OCI-LY7 (cell line): ENCODE results near the gene IQCE. TPM values are rescaled to one million over a fixed set of nuclear protein-coding genes. Genes with fewer than 3 reads are reported as not detected.

Experiments
- BruUV-seq: library from RNA; stranded (reverse); fragments of 400-500 nt; replicated peaks from 2 replicates; lab custom pipeline; 2021; lab: Mats Ljungman, UMichigan
- CTCF ChIA-PET: fragments of 300-600 bp; sonication (Branson Sonifier 250); formaldehyde crosslinking; loops from one replicate; lab custom pipeline; 2022; ENCODE audit warnings: antibody characterized with exemption; ENCODE audit not compliant: unreplicated experiment; lab: Charles Lee
- POLR2A ChIA-PET: fragments of 300-600 bp; sonication (Branson Sonifier 250); formaldehyde crosslinking; loops from one replicate; lab custom pipeline; 2022; ENCODE audit warnings: antibody characterized with exemption; lab: Charles Lee
- DNase-seq: peaks from one replicate; pipeline ENCODE4 v3.0.0-alpha.2; 2015; ENCODE audit warnings: low spot score
- H2AFZ ChIP-seq: fragments of 200-600 bp; sonication (generic), shearing (Covaris generic); 2 replicates; pipeline ENCODE4 v1.6.1; 2014; ENCODE audit warnings: mild to moderate bottlenecking, antibody characterized with exemption, low read length, moderate library complexity
- H3K27ac ChIP-seq: fragments of 200-600 bp; sonication (generic); 2 replicates; pipeline ENCODE4 v1.5.1; 2014; ENCODE audit warnings: mixed run types, low read depth, mild to moderate bottlenecking, moderate library complexity, low read length, inconsistent platforms; ENCODE audit not compliant: poor library complexity, severe bottlenecking
- H3K36me3 ChIP-seq: fragments of 200-600 bp; sonication (generic); 2 replicates; pipeline ENCODE4 v1.6.1; 2014; ENCODE audit warnings: mild to moderate bottlenecking, antibody characterized with exemption, low read length, moderate library complexity, mixed read lengths; ENCODE audit not compliant: insufficient read depth
- H3K4me1 ChIP-seq: fragments of 200-600 bp; sonication (generic); 2 replicates; pipeline ENCODE4 v1.5.1; 2014; ENCODE audit warnings: mild to moderate bottlenecking, low read length; ENCODE audit not compliant: insufficient read depth, poor library complexity, severe bottlenecking
- H3K4me2 ChIP-seq: fragments of 200-600 bp; sonication (generic); 2 replicates; pipeline ENCODE4 v1.6.1; 2014; ENCODE audit warnings: mild to moderate bottlenecking, low read length
- H3K4me3 ChIP-seq: fragments of 200-600 bp; sonication (generic); 2 replicates; pipeline ENCODE4 v1.5.1; 2014; ENCODE audit warnings: mild to moderate bottlenecking, low read depth, low read length; ENCODE audit not compliant: poor library complexity, severe bottlenecking
- H3K79me2 ChIP-seq: fragments of 200-600 bp; sonication (generic); 2 replicates; pipeline ENCODE4 v1.6.1; 2016; ENCODE audit warnings: low read depth, mild to moderate bottlenecking, low read length, moderate library complexity, mixed read lengths; ENCODE audit not compliant: insufficient read depth
- H3K9me2 ChIP-seq: fragments of 200-600 bp; sonication (generic); 2 replicates; pipeline ENCODE4 v1.6.1; 2016; ENCODE audit warnings: mild to moderate bottlenecking, low read length, mixed read lengths; ENCODE audit not compliant: insufficient read depth
- H3K9me3 ChIP-seq: fragments of 200-600 bp; sonication (generic); 2 replicates; pipeline ENCODE4 v1.6.1; 2014; ENCODE audit warnings: mild to moderate bottlenecking, mixed run types, low read length, mixed read lengths
- H4K20me1 ChIP-seq: fragments of 200-600 bp; sonication (generic); 2 replicates; pipeline ENCODE4 v1.6.1; 2014; ENCODE audit warnings: mild to moderate bottlenecking, antibody characterized with exemption, low read length, moderate library complexity, mixed read lengths; ENCODE audit not compliant: insufficient read depth
- CTCF ChIP-seq: fragments of 200-600 bp; sonication (generic); conservative IDR thresholded peaks from 2 replicates; pipeline ENCODE4 v1.5.1; 2014; ENCODE audit warnings: mild to moderate bottlenecking, antibody characterized with exemption, low read length, moderate library complexity, mixed read lengths
- EZH2phosphoT487 ChIP-seq: fragments of 200-600 bp; sonication (generic); IDR thresholded peaks from 2 replicates; pipeline ENCODE4 v1.6.1; 2018; ENCODE audit warnings: low read depth, borderline replicate concordance, mild to moderate bottlenecking, mixed run types, antibody characterized with exemption, low read length, moderate library complexity, mixed read lengths
- intact Hi-C: fragments of 100-400 bp; cut with micrococcal nuclease; formaldehyde crosslinking; loops from one replicate; pipeline ENCODE4 v1.10.0; 2022; ENCODE audit not compliant: unreplicated experiment
- total RNA-seq, 2 experiments: library from RNA; depleted of rRNA in 1 of 2; stranded (reverse); fragments of >200 nt in 1 of 2; shearing (Covaris generic) in 1 of 2; gene quantifications; 2 replicates each; pipeline ENCODE4 v1.2.3, GENCODE V29; 2014 to 2022

IQCE gene
- total RNA-seq, 2 experiments from 2014 or later = 6.2 to 6.6 TPM

GRCh38 chr7:2573761-2574160 is 15.0 kb downstream of the IQCE start:
- Histone ChIP-seq H3K4me3 (no peak overlapping the region), H4K20me1 (no peaks in the 10 kb centered on the region), H3K9me2 (no peaks in the 10 kb centered on the region), H2AFZ (no peak overlapping the region), H3K27ac (no peak overlapping the region), H3K79me2 (no peaks in the 10 kb centered on the region), H3K9me3 (no peaks in the 10 kb centered on the region), H3K4me2 (no peak overlapping the region), H3K4me1 (no peaks in the 10 kb centered on the region), H3K36me3 (no peaks in the 10 kb centered on the region)
- POLR2A ChIA-PET = interaction anchor here (0.6 to 1.1 kb wide), 2 partner anchors 35 to 169 kb away, joined by 3 read pairs; no protein-coding TSS in a partner anchor
- DNase-seq = no peak
- intact Hi-C loops = no loop called here
- no peak for TF ChIP-seq CTCF
- no peak for TF ChIP-seq EZH2phosphoT487
- BruUV-seq = no TSS peak
- CTCF ChIA-PET = no interaction called here

GRCh38 chr7:2575046-2575732 is 16.4 kb downstream of the IQCE start:
- CTCF ChIA-PET = no interaction called here
- Histone ChIP-seq H3K4me3 (no peak overlapping the region), H3K9me3 (no peaks in the 10 kb centered on the region), H3K36me3 (no peaks in the 10 kb centered on the region), H3K4me1 (no peaks in the 10 kb centered on the region), H3K79me2 (no peaks in the 10 kb centered on the region), H3K4me2 (no peak overlapping the region), H3K9me2 (no peaks in the 10 kb centered on the region), H3K27ac (no peak overlapping the region), H2AFZ (no peak overlapping the region), H4K20me1 (no peaks in the 10 kb centered on the region)
- intact Hi-C loops = no loop called here
- TF ChIP-seq CTCF (no peak), EZH2phosphoT487 (no peak)
- BruUV-seq = no TSS peak
- POLR2A ChIA-PET = no interaction called here
- no peak for DNase-seq

- peaks cover 5% of the 10 kb centered on the region for H3K4me1 ChIP-seq
- H3K4me2 ChIP-seq = no peak overlapping the region
- ChIA-PET POLR2A (no interaction called here), CTCF (interaction anchor here (0.6 kb wide), 1 partner anchor 118 kb away, joined by 4 read pairs; no protein-coding TSS in a partner anchor)
- intact Hi-C loops = no loop called here
- H3K36me3 ChIP-seq = no peaks in the 10 kb centered on the region
- no peaks in the 10 kb centered on the region for H3K79me2 ChIP-seq
- no peak for DNase-seq
- no peaks in the 10 kb centered on the region for H3K9me3 ChIP-seq
- H4K20me1 ChIP-seq = no peaks in the 10 kb centered on the region
- TF ChIP-seq EZH2phosphoT487 (no peak), CTCF (no peak)
- no peak overlapping the region for H3K27ac ChIP-seq
- H3K4me3 ChIP-seq = no peak overlapping the region
- no peak overlapping the region for H2AFZ ChIP-seq
- no TSS peak for BruUV-seq
- no peaks in the 10 kb centered on the region for H3K9me2 ChIP-seq
These were observed 17.1 kb downstream of the IQCE start for GRCh38 chr7:2575733-2576340.
